Fibroblast of villous mesenchyme (primary cell): Measurements from ENCODE around the gene REPIN1. TPM values are rescaled to one million over a fixed set of nuclear protein-coding genes. Genes with fewer than 3 reads are reported as not detected.
A peak's percentile ranks its signal among the peaks of the same experiment; 100 is the strongest.

Experiments
- DNase-seq: peaks from one replicate; pipeline ENCODE4 v3.0.0-alpha.2; 2010; ENCODE audit warnings: low read depth
- H3K4me3 ChIP-seq: 2 replicates; pipeline ENCODE4 v1.5.1; 2011; ENCODE audit warnings: low read depth, mild to moderate bottlenecking, low read length
- total RNA-seq: library from RNA; depleted of rRNA; stranded (reverse); fragments of >200 nt; gene quantifications from 2 replicates; pipeline ENCODE4 v1.2.3, GENCODE V29; 2012
- TF ChIP-seq, protein P1 (sequence below): IDR thresholded peaks from 2 replicates; pipeline ENCODE4 v1.5.1; 2012; ENCODE audit warnings: low read depth, mild to moderate bottlenecking, low read length; ENCODE audit not compliant: insufficient read depth

The REPIN1 gene
- total RNA-seq, 1 donor = 98.4 TPM

DNA sequence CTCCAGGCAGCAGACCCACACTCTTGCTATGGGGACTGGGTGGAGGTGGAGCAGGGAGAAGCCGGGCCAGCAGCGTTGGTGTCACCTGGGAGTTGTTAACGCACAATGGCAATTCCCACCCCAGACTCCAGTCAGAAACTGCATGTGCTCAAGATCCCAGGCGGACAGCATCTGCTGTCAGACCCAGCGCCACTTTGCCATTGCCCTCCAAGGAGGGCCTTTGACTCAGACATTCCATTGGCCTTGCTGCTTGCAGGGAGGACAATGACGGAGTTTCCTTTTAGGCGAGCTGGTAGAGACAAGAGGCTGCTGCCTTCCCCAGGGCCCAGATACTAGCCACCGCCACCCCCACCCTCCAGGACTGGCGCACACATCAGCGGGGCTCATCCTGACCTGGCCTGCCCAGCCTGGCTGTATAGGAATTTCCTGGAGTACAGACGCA is 45.0 kb downstream of the REPIN1 start:
- TF ChIP-seq, protein P1, sequence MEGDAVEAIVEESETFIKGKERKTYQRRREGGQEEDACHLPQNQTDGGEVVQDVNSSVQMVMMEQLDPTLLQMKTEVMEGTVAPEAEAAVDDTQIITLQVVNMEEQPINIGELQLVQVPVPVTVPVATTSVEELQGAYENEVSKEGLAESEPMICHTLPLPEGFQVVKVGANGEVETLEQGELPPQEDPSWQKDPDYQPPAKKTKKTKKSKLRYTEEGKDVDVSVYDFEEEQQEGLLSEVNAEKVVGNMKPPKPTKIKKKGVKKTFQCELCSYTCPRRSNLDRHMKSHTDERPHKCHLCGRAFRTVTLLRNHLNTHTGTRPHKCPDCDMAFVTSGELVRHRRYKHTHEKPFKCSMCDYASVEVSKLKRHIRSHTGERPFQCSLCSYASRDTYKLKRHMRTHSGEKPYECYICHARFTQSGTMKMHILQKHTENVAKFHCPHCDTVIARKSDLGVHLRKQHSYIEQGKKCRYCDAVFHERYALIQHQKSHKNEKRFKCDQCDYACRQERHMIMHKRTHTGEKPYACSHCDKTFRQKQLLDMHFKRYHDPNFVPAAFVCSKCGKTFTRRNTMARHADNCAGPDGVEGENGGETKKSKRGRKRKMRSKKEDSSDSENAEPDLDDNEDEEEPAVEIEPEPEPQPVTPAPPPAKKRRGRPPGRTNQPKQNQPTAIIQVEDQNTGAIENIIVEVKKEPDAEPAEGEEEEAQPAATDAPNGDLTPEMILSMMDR = no peak
- DNase-seq = no peak
- H3K4me3 ChIP-seq = no peak overlapping the region

DNA sequence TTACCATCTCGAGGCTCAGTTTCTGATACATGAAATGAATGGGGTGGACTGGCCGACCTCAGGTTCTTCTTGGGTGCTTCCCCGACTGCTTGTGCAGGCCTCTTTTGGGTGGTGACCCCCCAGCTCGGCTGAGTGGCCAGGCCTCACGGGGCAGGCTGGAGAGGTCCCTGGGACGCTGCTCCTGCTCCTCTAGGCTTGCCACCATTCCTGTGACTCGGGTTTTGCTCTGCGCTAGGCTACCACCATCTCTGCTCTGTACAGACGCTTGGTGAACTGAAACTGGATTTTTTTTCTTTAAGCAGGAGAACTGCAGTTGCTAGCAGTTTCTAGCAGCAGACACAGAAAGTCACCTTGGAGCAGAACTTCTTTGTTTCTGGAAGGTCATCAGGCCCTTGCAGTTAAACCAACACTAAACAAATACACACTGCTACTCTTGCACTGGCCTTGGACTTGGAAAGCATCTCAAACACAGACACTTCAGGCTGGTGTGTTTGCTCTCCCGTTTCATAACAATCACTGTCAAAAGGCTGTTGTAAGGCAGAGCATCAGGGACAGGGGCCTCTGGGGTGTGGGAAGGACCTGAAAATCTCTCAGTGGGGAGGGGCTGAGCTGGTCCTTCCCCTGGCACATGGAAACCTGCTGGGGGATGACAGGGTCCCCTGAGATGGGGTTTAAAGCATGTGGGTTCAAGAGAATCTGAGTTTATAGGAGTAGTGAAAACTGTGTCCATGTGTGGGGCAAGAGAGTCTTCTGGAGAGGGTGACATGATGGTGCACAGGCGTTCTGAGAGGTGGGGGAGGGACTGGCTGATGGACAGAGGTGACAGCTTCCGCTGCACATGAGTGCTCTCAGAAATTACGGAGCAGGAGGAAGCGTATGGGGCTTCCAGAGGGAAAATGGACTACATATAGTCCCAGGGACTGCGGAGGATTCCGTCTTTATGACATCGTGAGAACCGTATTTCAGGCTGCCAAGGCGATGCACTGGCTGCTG is 46.8 kb downstream of the REPIN1 start:
- DNase-seq = no peak
- TF ChIP-seq, protein P1 = no peak
- no peak overlapping the region for H3K4me3 ChIP-seq

DNA sequence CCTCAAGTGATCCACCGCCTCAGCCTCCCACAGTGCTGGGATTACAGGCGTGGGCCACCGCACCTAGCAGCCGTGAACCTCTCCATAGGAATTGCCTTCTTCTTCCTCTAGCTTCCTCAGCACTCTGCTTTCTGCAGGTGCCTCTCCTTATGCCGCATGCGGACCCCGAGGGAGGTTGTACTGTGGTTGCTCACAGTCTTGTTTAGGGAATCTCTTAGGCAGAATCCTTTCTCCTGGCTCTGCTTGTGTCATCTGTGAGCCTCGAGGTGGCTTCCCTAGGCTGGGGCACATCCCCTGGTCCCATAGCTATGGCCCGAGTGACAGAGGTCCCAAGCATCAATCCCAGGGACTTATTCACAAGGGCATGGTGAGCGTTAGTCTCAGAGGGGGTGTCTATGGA is 48.6 kb downstream of the REPIN1 start:
- H3K4me3 ChIP-seq = no peak overlapping the region
- TF ChIP-seq, protein P1 = no peak
- DNase-seq = no peak

DNA sequence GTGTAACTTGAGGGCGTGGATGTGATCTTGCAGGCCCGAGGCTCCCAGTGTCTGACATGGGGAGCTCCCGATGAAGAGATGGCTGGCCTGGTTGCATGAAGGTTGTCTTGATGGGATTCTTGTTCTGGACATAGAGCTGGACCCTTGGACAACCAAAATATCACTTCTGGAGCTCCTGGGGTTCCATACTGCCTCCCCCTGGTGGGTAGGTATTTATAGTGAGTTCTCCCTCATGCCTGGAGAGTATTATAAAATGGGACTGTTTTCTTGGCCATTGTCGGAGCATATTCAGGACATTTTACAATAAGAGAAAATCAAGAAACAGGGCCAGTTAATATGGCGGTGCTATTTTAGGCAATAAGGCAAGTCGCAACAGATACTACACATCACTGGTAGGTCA is 49.2 kb downstream of the REPIN1 start:
- TF ChIP-seq, protein P1 = no peak
- DNase-seq = no peak
- no peak overlapping the region for H3K4me3 ChIP-seq

DNA sequence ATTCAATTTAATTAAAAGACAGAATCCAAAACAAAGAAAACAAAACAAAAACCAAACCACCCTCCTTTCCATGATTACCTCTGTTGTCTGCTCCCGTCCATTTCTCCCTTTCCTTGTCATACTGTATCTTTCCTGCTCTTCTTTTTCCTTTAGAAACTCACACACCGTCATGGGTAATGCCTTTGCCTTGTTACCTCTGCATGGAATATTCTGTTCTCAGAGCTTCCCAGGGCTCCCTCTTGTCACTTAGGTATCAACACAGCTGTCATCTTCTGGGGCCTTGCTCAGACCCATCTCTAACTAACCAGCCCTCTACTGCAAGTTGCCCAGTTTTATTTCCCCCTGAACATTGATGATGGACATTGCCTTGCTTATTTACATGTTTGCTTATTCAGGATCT is 51.6 kb downstream of the REPIN1 start:
- DNase-seq = no peak
- TF ChIP-seq, protein P1 = no peak
- no peak overlapping the region for H3K4me3 ChIP-seq

DNA sequence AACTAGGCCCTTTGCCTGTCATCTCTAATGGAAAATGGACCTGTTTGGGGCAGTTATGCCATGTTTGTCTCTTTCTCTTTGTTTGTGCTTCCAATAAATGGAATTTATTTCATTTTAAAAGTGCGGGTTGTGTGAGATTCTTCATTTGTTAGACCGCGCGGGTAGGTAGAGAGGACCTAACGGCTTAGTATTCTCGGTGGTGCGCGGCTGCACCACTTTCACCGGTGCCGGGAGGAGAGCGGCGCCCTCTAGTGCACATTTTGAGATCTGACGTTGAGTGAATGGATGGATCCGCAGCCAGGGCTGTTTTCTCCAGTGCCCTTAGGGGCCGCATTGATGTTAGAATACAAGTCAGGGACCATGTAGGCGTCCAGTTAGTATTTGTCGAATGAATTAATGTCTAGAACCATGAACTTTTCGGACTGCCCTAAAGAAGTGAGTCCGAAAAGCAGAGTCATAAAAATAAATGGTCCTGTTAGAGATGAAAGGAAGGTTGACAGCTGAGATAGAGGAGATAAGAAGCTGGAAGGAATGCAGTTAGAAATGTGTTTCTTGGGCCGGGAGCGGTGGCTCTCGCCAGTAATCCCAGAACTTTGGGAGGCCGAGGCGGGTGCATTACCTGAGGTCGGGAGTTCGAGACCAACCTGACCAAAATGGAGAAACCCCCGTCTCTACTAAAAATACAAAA is 52.5 kb downstream of the REPIN1 start:
- peak; percentile 77 for DNase-seq
- TF ChIP-seq, protein P1 = peak; percentile 89
- H3K4me3 ChIP-seq = no peak overlapping the region
